HL-60 (cell line): ENCODE measurements around the gene PLXNA3.

Experiments
- DNase-seq, 2 experiments: peaks; one replicate each; pipeline ENCODE4 v3.0.0-alpha.2; 2010 to 2020; ENCODE audit warnings: low read depth in 1 of 2, low spot score in 1 of 2
- H3K27ac ChIP-seq: fragments of 250-450 bp; sonication (Bioruptor Pico); replicated peaks from 2 replicates; pipeline ENCODE4 v1.5.1; 2020; ENCODE audit warnings: mild to moderate bottlenecking, moderate library complexity
- H3K27me3 ChIP-seq: fragments of 250-450 bp; sonication (Bioruptor Pico); 2 replicates; pipeline ENCODE4 v1.5.1; 2021; ENCODE audit warnings: mild to moderate bottlenecking, moderate library complexity; ENCODE audit not compliant: insufficient read depth, poor library complexity, severe bottlenecking
- H3K4me3 ChIP-seq: replicated peaks from 2 replicates; pipeline ENCODE4 v1.5.1; 2011; ENCODE audit warnings: mild to moderate bottlenecking, control low read depth, low read length; ENCODE audit not compliant: insufficient read depth
- GABPA ChIP-seq: IDR thresholded peaks from 2 replicates; pipeline ENCODE4 v1.6.1; 2012; ENCODE audit warnings: low read depth
- POLR2AphosphoS5 ChIP-seq: IDR thresholded peaks from 2 replicates; pipeline ENCODE4 v1.6.1; 2012; ENCODE audit warnings: low read depth
- SPI1 ChIP-seq: IDR thresholded peaks from 2 replicates; pipeline ENCODE4 v1.6.1; 2012; ENCODE audit warnings: low read depth, mild to moderate bottlenecking, borderline replicate concordance
- TF ChIP-seq, protein P1 (sequence below): IDR thresholded peaks from one replicate; pipeline ENCODE4 v1.5.1; 2011; ENCODE audit warnings: low read length, control low read depth, inconsistent platforms; ENCODE audit not compliant: insufficient read depth
- TF ChIP-seq, protein P2 (sequence below): IDR thresholded peaks from 2 replicates; pipeline ENCODE4 v1.6.1; 2012; ENCODE audit warnings: low read depth; ENCODE audit not compliant: insufficient replicate concordance

The PLXNA3 gene

DNA sequence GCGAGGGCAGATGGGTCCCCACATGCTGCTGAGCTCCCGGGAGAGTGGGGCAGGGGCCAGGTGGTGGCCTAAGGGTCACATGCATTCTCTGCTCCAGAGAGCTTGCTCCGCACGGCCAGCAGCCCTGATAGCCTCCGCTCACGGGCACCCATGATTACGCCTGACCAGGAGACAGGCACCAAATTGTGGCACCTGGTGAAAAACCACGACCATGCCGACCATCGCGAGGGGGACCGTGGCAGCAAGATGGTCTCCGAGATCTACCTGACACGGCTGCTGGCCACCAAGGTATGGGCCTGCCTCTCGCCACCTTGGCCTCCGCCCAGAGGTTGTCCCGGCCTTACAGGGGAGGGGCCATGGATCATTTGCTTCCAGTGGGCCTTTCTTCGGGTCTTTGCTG, 11.8 kb downstream of the PLXNA3 start:
- TF ChIP-seq SPI1 (no peak), POLR2AphosphoS5 (no peak), GABPA (no peak)
- TF ChIP-seq, protein P1, sequence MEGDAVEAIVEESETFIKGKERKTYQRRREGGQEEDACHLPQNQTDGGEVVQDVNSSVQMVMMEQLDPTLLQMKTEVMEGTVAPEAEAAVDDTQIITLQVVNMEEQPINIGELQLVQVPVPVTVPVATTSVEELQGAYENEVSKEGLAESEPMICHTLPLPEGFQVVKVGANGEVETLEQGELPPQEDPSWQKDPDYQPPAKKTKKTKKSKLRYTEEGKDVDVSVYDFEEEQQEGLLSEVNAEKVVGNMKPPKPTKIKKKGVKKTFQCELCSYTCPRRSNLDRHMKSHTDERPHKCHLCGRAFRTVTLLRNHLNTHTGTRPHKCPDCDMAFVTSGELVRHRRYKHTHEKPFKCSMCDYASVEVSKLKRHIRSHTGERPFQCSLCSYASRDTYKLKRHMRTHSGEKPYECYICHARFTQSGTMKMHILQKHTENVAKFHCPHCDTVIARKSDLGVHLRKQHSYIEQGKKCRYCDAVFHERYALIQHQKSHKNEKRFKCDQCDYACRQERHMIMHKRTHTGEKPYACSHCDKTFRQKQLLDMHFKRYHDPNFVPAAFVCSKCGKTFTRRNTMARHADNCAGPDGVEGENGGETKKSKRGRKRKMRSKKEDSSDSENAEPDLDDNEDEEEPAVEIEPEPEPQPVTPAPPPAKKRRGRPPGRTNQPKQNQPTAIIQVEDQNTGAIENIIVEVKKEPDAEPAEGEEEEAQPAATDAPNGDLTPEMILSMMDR: no peak
- TF ChIP-seq, protein P2, sequence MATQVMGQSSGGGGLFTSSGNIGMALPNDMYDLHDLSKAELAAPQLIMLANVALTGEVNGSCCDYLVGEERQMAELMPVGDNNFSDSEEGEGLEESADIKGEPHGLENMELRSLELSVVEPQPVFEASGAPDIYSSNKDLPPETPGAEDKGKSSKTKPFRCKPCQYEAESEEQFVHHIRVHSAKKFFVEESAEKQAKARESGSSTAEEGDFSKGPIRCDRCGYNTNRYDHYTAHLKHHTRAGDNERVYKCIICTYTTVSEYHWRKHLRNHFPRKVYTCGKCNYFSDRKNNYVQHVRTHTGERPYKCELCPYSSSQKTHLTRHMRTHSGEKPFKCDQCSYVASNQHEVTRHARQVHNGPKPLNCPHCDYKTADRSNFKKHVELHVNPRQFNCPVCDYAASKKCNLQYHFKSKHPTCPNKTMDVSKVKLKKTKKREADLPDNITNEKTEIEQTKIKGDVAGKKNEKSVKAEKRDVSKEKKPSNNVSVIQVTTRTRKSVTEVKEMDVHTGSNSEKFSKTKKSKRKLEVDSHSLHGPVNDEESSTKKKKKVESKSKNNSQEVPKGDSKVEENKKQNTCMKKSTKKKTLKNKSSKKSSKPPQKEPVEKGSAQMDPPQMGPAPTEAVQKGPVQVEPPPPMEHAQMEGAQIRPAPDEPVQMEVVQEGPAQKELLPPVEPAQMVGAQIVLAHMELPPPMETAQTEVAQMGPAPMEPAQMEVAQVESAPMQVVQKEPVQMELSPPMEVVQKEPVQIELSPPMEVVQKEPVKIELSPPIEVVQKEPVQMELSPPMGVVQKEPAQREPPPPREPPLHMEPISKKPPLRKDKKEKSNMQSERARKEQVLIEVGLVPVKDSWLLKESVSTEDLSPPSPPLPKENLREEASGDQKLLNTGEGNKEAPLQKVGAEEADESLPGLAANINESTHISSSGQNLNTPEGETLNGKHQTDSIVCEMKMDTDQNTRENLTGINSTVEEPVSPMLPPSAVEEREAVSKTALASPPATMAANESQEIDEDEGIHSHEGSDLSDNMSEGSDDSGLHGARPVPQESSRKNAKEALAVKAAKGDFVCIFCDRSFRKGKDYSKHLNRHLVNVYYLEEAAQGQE: no peak
- H3K27me3 ChIP-seq: no peaks in the 10 kb centered on the region
- no peak for DNase-seq
- H3K27ac ChIP-seq: no peak overlapping the region
- H3K4me3 ChIP-seq: no peak overlapping the region

DNA sequence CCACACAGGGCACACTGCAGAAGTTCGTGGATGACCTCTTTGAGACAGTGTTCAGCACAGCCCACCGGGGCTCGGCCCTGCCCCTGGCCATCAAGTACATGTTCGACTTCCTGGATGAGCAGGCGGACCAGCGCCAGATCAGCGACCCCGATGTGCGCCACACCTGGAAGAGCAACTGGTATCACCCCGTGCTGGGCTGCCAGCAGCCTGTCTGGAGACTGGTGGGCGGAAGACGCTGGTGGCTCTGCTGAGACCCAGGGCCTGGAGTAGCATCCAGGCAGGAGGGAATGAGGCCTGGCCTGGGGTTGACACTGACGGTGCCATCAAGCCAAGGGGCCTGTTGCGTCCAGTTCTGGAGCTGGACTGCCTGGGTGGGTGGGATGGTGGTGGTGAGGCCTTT, 12.4 kb downstream of the PLXNA3 start:
- TF ChIP-seq, protein P2: no peak
- TF ChIP-seq GABPA (no peak), POLR2AphosphoS5 (no peak), SPI1 (no peak)
- TF ChIP-seq, protein P1: no peak
- DNase-seq: no peak
- Histone ChIP-seq H3K4me3 (no peak overlapping the region), H3K27me3 (no peaks in the 10 kb centered on the region), H3K27ac (no peak overlapping the region)

DNA sequence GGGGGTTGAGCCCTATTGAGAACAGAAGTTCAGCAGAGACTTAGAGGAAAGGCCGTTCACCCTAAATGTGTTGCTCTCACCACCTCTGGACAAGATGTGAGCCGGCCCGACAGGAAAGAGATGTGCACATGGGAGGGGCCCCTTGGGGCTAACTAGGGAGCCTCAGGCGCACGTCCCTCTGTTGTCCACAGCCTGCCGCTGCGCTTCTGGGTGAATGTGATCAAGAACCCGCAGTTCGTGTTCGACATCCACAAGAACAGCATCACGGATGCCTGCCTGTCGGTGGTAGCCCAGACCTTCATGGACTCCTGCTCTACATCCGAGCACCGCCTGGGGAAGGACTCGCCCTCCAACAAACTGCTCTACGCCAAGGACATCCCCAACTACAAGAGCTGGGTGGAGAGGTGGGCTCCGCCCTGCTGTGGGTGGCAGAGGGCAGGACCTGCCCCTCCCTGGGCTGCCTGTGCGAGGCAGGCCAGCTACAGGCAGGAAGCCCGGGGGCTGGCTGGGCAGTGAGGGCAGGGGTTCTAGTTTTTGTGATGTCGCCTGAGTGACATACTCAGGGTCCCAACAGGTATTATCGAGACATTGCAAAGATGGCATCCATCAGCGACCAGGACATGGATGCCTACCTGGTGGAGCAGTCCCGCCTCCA, 13.0 kb downstream of the PLXNA3 start:
- Histone ChIP-seq H3K27me3 (no peaks in the 10 kb centered on the region), H3K4me3 (no peak overlapping the region), H3K27ac (no peak overlapping the region)
- DNase-seq: no peak
- TF ChIP-seq, protein P1: no peak
- TF ChIP-seq SPI1 (no peak), POLR2AphosphoS5 (no peak), GABPA (no peak)
- TF ChIP-seq, protein P2: no peak
